Gastroesophageal sphincter (tissue), 3 donors: ENCODE data around the gene MPDU1.
"Not testable (repeated sequence)": the region's sequence is repeated elsewhere in the genome, so short reads cannot be mapped to it uniquely, and the experiment has no call there.

Source experiments
- EP300 ChIP-seq: sonication (generic); formaldehyde crosslinking; IDR thresholded peaks from one replicate; pipeline ENCODE4 v1.6.1; 2017; ENCODE audit warnings: antibody characterized with exemption, mild to moderate bottlenecking
- POLR2A ChIP-seq, 2 donors: fragments of 450-650 bp; IDR thresholded peaks; one replicate each; pipeline ENCODE4 v1.6.1; 2017; ENCODE audit warnings: antibody characterized with exemption in 2 of 2, mild to moderate bottlenecking in 2 of 2, moderate library complexity in 1 of 2
- POLR2AphosphoS5 ChIP-seq: sonication (generic); formaldehyde crosslinking; IDR thresholded peaks from one replicate; pipeline ENCODE4 v1.6.1; 2017; ENCODE audit warnings: antibody characterized with exemption
- TF ChIP-seq, protein P1 (sequence below), 4 experiments: fragments of 200-600 bp in 2 of 4; fragments of 450-650 bp in 2 of 4; sonication (generic) in 1 of 4; IDR thresholded peaks; one replicate each; pipeline ENCODE4 v1.5.1; 2017 to 2019; ENCODE audit warnings: antibody characterized with exemption in 4 of 4, mild to moderate bottlenecking in 2 of 4, moderate library complexity in 2 of 4

GRCh38 chr17:7625749-7626148, 42.1 kb downstream of the MPDU1 start:
- TF ChIP-seq, protein P1, sequence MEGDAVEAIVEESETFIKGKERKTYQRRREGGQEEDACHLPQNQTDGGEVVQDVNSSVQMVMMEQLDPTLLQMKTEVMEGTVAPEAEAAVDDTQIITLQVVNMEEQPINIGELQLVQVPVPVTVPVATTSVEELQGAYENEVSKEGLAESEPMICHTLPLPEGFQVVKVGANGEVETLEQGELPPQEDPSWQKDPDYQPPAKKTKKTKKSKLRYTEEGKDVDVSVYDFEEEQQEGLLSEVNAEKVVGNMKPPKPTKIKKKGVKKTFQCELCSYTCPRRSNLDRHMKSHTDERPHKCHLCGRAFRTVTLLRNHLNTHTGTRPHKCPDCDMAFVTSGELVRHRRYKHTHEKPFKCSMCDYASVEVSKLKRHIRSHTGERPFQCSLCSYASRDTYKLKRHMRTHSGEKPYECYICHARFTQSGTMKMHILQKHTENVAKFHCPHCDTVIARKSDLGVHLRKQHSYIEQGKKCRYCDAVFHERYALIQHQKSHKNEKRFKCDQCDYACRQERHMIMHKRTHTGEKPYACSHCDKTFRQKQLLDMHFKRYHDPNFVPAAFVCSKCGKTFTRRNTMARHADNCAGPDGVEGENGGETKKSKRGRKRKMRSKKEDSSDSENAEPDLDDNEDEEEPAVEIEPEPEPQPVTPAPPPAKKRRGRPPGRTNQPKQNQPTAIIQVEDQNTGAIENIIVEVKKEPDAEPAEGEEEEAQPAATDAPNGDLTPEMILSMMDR (IDR thresholded peaks at IDR 0.05): not testable (repeated sequence)
- TF ChIP-seq POLR2A (IDR thresholded peaks at IDR 0.05); POLR2AphosphoS5; EP300: not testable (repeated sequence)
